ENCODE data around the gene PXMP4.

Gene PXMP4

GRCh38 chr20:33658929-33659328 is 61.2 kb downstream of the PXMP4 start:
- Histone ChIP-seq H3K4me3 (ENCODE audit: low read depth, low read length) (no peak overlapping the region), H3K4me1 (peaks cover 10% of the 10 kb centered on the region), H3K27me3 (ENCODE audit: control insufficient read depth, insufficient read depth, low read length) (no peaks in the 10 kb centered on the region), H2AFZ (no peak overlapping the region), H3K79me2 (no peaks in the 10 kb centered on the region), H3K9me3 (ENCODE audit: control insufficient read depth, low read length) (no peaks in the 10 kb centered on the region), H3K9ac (no peak overlapping the region), H3K27ac (no peak overlapping the region), H3K36me3 (ENCODE audit: control insufficient read depth, insufficient read depth, low read length) (no peaks in the 10 kb centered on the region), H3K4me2 (ENCODE audit: low read length) (no peak overlapping the region)
- no peak for TF ChIP-seq CTCF (IDR thresholded peaks at IDR 0.05)

- Histone ChIP-seq H3K9ac (no peak overlapping the region), H3K36me3 (ENCODE audit: control insufficient read depth, insufficient read depth, low read length) (no peaks in the 10 kb centered on the region), H2AFZ (no peak overlapping the region), H3K9me3 (ENCODE audit: control insufficient read depth, low read length) (no peaks in the 10 kb centered on the region), H3K27me3 (ENCODE audit: control insufficient read depth, insufficient read depth, low read length) (no peaks in the 10 kb centered on the region), H3K27ac (no peak overlapping the region), H3K4me2 (ENCODE audit: low read length) (no peak overlapping the region), H3K4me3 (ENCODE audit: low read depth, low read length) (no peak overlapping the region), H3K79me2 (no peaks in the 10 kb centered on the region), H3K4me1 (peaks cover 14% of the 10 kb centered on the region)
- no peak for TF ChIP-seq CTCF (IDR thresholded peaks at IDR 0.05)
These were observed 61.6 kb downstream of the PXMP4 start for GRCh38 chr20:33658510-33658909.

- H3K27me3 ChIP-seq (ENCODE audit: control insufficient read depth, insufficient read depth, low read length), result no peaks in the 10 kb centered on the region
- no peaks in the 10 kb centered on the region for H3K79me2 ChIP-seq
- H3K4me2 ChIP-seq (ENCODE audit: low read length), result no peak overlapping the region
- H3K9me3 ChIP-seq (ENCODE audit: control insufficient read depth, low read length), result no peaks in the 10 kb centered on the region
- peaks cover 12% of the 10 kb centered on the region for H3K4me1 ChIP-seq
- H3K27ac ChIP-seq, result no peak overlapping the region
- no peak overlapping the region for H2AFZ ChIP-seq
- H3K4me3 ChIP-seq (ENCODE audit: low read depth, low read length), result no peak overlapping the region
- H3K9ac ChIP-seq, result no peak overlapping the region
- no peak for TF ChIP-seq CTCF (IDR thresholded peaks at IDR 0.05)
- H3K36me3 ChIP-seq (ENCODE audit: control insufficient read depth, insufficient read depth, low read length), result no peaks in the 10 kb centered on the region
These were observed 62.4 kb downstream of the PXMP4 start for GRCh38 chr20:33657704-33658095.

- Histone ChIP-seq H3K27me3 (ENCODE audit: control insufficient read depth, insufficient read depth, low read length) (no peaks in the 10 kb centered on the region), H3K4me2 (ENCODE audit: low read length) (no peak overlapping the region), H3K9ac (no peak overlapping the region), H2AFZ (no peak overlapping the region), H3K4me3 (ENCODE audit: low read depth, low read length) (no peak overlapping the region), H3K4me1 (peaks cover 11% of the 10 kb centered on the region), H3K9me3 (ENCODE audit: control insufficient read depth, low read length) (no peaks in the 10 kb centered on the region), H3K79me2 (no peaks in the 10 kb centered on the region), H3K27ac (no peak overlapping the region), H3K36me3 (ENCODE audit: control insufficient read depth, insufficient read depth, low read length) (no peaks in the 10 kb centered on the region)
- TF ChIP-seq CTCF (IDR thresholded peaks at IDR 0.05), result no peak
These were observed 63.1 kb downstream of the PXMP4 start for GRCh38 chr20:33656783-33657703.
